Measurements from ENCODE around the gene ALDH3A2. TPM values are rescaled to one million over a fixed set of nuclear protein-coding genes. Genes with fewer than 3 reads are reported as not detected.
"Not testable (repeated sequence)": the region's sequence is repeated elsewhere in the genome, so short reads cannot be mapped to it uniquely, and the experiment has no call there.

The ALDH3A2 gene
- total RNA-seq, 1 donor from 2014 or later: 38.1 TPM

GRCh38 chr17:19672009-19672750 is 23.6 kb downstream of the ALDH3A2 start:
- intact Hi-C loops (cut with micrococcal nuclease): no loop called here
- peaks cover 7% of the 10 kb centered on the region for H3K36me3 Mint-ChIP-seq (ENCODE audit: low read depth)
- no peaks in the 10 kb centered on the region for H3K4me1 Mint-ChIP-seq (ENCODE audit: low read depth)
- H3K27ac Mint-ChIP-seq: no peak overlapping the region
- no peak overlapping the region for H3K4me3 Mint-ChIP-seq
- H3K9me3 Mint-ChIP-seq: no peaks in the 10 kb centered on the region
- DNase-seq (ENCODE audit: low spot score): no peak
- no peaks in the 10 kb centered on the region for H3K27me3 Mint-ChIP-seq (ENCODE audit: insufficient read depth)

DNA sequence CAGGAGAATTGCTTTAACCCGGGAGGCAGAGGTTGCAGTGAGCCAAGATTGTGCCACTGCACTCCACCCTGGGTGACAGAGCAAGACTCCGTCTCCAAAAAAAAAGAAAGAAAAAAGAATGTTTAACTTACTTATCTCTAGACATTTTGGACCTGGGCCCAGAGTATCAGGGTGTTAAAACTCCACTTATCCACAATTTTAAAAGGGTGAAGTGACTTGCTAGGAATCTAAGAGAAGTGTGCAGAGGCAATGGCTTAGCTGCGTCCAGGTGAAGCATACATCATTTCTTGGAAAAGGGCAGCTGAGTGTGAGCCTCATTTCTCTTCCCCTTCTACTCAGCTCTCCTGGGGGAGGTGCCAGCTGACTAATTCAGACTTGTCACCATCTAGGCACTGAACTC is 25.1 kb downstream of the ALDH3A2 start:
- Mint-ChIP-seq H3K4me1 (ENCODE audit: low read depth) (no peaks in the 10 kb centered on the region), H3K9me3 (no peaks in the 10 kb centered on the region), H3K27me3 (ENCODE audit: insufficient read depth) (no peaks in the 10 kb centered on the region)

GRCh38 chr17:19676896-19677295 is 28.3 kb downstream of the ALDH3A2 start:
- Mint-ChIP-seq H3K27ac (no peak overlapping the region), H3K4me1 (ENCODE audit: low read depth) (no peaks in the 10 kb centered on the region), H3K36me3 (ENCODE audit: low read depth) (peaks cover 7% of the 10 kb centered on the region), H3K4me3 (no peak overlapping the region), H3K27me3 (ENCODE audit: insufficient read depth) (no peaks in the 10 kb centered on the region), H3K9me3 (no peaks in the 10 kb centered on the region)
- intact Hi-C loops (cut with micrococcal nuclease): no loop called here
- DNase-seq (ENCODE audit: low spot score): no peak

More for the DNA sequence above, 25.1 kb downstream of the ALDH3A2 start:
- no peak for DNase-seq (ENCODE audit: low spot score)
- H3K4me3 Mint-ChIP-seq: no peak overlapping the region
- H3K27ac Mint-ChIP-seq: no peak overlapping the region
- peaks cover 7% of the 10 kb centered on the region for H3K36me3 Mint-ChIP-seq (ENCODE audit: low read depth)
- intact Hi-C loops (cut with micrococcal nuclease): no loop called here

DNA sequence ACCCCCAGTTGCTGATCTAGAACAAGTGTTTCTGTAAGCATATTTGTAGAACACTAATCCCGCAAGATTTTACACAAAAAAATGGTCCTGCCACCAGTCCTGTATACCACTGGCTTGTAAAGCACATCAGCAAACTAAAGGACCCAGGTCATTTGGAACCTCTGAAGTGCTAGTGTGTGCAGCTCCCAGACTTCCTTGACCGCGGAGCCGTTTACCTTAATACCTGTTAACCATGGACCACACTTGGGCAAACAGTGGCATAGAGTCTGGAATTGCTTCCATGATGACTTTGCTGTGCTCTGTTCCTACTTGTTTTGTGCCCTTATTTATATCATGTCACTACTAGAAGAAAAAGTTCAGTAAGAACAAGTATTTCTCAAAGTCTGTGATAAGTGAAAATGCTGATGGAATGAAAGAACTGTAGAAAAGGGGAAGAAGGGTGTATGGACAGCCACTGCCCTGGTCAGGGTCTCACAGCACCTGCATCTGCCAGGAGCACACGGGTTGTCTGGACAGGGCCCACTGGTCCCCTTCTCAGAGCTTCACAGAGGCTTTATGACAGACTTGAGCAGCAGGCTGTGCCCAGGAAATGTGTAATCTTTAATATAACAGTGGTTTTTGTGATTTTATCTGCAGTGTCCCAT is 29.3 kb downstream of the ALDH3A2 start:
- no peaks in the 10 kb centered on the region for H3K9me3 Mint-ChIP-seq
- no peaks in the 10 kb centered on the region for H3K4me1 Mint-ChIP-seq (ENCODE audit: low read depth)
- intact Hi-C loops (cut with micrococcal nuclease): no loop called here
- no peaks in the 10 kb centered on the region for H3K27me3 Mint-ChIP-seq (ENCODE audit: insufficient read depth)
- H3K36me3 Mint-ChIP-seq (ENCODE audit: low read depth): peaks cover 2% of the 10 kb centered on the region
- no peak overlapping the region for H3K4me3 Mint-ChIP-seq
- no peak for DNase-seq (ENCODE audit: low spot score)
- H3K27ac Mint-ChIP-seq: no peak overlapping the region

DNA sequence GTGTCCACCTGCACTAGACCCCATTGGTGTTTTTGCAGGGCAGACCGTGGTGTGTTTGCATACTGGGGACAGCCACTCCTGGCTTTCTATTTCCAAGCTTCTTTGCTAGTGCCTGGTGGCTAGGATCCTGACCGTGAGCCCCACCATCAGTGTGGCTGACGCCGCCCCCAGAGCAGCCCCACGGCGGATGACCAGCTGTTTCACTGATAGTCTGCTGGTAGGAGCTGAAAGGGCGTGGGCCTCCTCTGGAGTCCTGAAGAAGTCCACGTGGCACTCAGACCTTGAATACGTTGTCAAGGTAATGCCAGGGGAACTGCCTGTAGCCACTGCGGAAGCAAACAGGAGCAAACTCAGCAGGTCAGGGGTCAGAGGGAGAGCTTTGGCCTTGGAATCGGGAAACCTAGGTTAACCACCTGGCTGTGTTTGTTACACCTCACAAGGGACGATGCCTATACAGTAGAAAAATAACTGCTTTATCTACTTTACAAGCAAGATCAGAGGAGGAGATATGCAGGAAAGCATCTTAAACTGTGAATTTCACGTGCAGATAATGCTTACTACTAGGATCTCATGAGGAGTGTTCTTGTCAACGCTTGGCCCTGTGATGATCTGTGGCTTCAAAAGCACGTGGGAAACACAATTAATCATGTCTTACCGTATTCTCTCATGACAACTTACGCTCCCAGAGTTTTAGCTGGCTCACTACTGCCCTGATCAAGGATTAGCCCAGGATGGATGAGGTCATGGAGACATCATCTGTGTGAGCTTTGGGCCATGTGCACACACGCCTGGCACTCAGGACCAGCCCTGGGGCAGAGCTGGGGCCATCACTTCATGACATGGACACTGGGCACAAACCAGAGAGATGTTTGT is 30.3 kb downstream of the ALDH3A2 start:
- H3K36me3 Mint-ChIP-seq (ENCODE audit: low read depth): peaks cover 2% of the 10 kb centered on the region
- no peak overlapping the region for H3K4me3 Mint-ChIP-seq
- DNase-seq (ENCODE audit: low spot score): no peak
- no peaks in the 10 kb centered on the region for H3K4me1 Mint-ChIP-seq (ENCODE audit: low read depth)
- intact Hi-C loops (cut with micrococcal nuclease): no loop called here
- H3K9me3 Mint-ChIP-seq: no peaks in the 10 kb centered on the region
- H3K27ac Mint-ChIP-seq: no peak overlapping the region
- no peaks in the 10 kb centered on the region for H3K27me3 Mint-ChIP-seq (ENCODE audit: insufficient read depth)

DNA sequence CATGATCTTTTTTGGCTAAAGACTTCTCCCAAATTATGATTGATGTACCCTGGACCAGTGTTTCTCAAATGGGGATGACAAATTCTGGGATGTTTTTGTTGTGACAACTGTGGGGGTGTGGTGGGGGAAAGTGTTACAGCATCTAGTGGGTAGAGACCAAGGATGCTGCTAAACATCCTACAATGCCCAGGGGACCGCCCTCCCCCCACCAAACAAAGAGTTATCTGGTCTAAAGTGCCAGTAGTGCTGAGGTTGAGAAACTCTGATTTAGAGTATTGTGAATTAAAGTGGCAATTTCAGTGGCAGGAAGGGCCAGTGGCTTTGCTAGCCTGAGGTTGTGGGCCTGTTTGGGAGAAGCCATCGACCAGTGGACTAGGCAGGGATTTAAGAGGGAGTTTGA is 34.6 kb downstream of the ALDH3A2 start:
- no peak overlapping the region for H3K4me3 Mint-ChIP-seq

GRCh38 chr17:19684909-19685580 is 36.5 kb downstream of the ALDH3A2 start:
- DNase-seq (ENCODE audit: low spot score); H3K36me3 Mint-ChIP-seq (ENCODE audit: low read depth); H3K27ac Mint-ChIP-seq; H3K4me1 Mint-ChIP-seq (ENCODE audit: low read depth); intact Hi-C loops (cut with micrococcal nuclease); H3K9me3 Mint-ChIP-seq; H3K4me3 Mint-ChIP-seq; H3K27me3 Mint-ChIP-seq (ENCODE audit: insufficient read depth): not testable (repeated sequence)

More for the DNA sequence above, 34.6 kb downstream of the ALDH3A2 start:
- intact Hi-C loops (cut with micrococcal nuclease): no loop called here
- no peak for DNase-seq (ENCODE audit: low spot score)
- no peak overlapping the region for H3K27ac Mint-ChIP-seq
- H3K36me3 Mint-ChIP-seq (ENCODE audit: low read depth): no peaks in the 10 kb centered on the region
- H3K27me3 Mint-ChIP-seq (ENCODE audit: insufficient read depth): no peaks in the 10 kb centered on the region
- H3K4me1 Mint-ChIP-seq (ENCODE audit: low read depth): no peaks in the 10 kb centered on the region
- no peaks in the 10 kb centered on the region for H3K9me3 Mint-ChIP-seq

- H3K27ac Mint-ChIP-seq: no peak overlapping the region
Measured at GRCh38 chr17:19686400-19687090, 38.0 kb downstream of the ALDH3A2 start.

GRCh38 chr17:19702217-19702641 is 53.7 kb downstream of the ALDH3A2 start:
- H3K9me3 Mint-ChIP-seq: no peaks in the 10 kb centered on the region
- intact Hi-C loops (cut with micrococcal nuclease): no loop called here
- no peaks in the 10 kb centered on the region for H3K36me3 Mint-ChIP-seq (ENCODE audit: low read depth)
- H3K4me3 Mint-ChIP-seq: no peak overlapping the region
- DNase-seq (ENCODE audit: low spot score): no peak
- H3K4me1 Mint-ChIP-seq (ENCODE audit: low read depth): no peaks in the 10 kb centered on the region
- H3K27ac Mint-ChIP-seq: no peak overlapping the region
- H3K27me3 Mint-ChIP-seq (ENCODE audit: insufficient read depth): peaks cover 2% of the 10 kb centered on the region

More at GRCh38 chr17:19686400-19687090, 38.0 kb downstream of the ALDH3A2 start:
- intact Hi-C loops (cut with micrococcal nuclease): no loop called here
- H3K9me3 Mint-ChIP-seq: no peaks in the 10 kb centered on the region
- no peaks in the 10 kb centered on the region for H3K4me1 Mint-ChIP-seq (ENCODE audit: low read depth)
- no peaks in the 10 kb centered on the region for H3K36me3 Mint-ChIP-seq (ENCODE audit: low read depth)
- no peak for DNase-seq (ENCODE audit: low spot score)
- H3K27me3 Mint-ChIP-seq (ENCODE audit: insufficient read depth): no peaks in the 10 kb centered on the region
- no peak overlapping the region for H3K4me3 Mint-ChIP-seq

DNA sequence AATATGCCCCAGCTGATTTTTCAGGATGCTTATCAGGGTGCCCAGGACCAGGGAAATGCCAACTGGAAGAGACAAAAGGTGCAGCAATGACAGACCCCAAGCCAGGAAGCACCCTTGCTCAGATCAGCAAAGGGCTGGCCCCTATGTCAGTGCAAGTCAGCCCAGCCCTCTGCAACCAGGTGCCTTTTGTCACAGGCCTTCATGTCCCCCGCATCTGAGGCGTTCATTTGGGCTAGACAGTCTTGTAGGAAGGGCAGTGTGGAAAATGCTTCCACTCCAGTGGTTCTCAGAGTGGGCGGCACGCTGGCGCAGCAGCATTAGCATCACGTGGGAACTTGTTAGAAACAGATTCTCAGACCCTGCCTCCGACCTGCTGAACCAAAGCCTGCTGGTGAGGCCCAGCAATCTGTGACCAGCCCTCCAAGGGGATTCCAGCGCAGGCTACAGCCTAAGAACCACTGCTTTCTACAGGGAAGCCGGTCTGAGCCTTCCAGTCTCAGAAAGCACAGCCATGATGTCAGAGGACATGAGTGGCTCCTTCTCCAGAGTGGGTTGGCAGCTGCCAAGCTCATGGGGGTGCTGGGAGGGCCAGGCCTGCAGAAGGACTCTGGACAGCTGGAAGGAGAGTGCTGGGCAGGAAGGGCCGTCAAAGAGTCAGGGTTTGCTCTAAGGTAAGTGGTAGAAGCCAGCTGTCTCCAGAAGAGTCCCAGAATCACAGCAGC is 54.7 kb downstream of the ALDH3A2 start:
- H3K27ac Mint-ChIP-seq: no peak overlapping the region
- H3K36me3 Mint-ChIP-seq (ENCODE audit: low read depth): no peaks in the 10 kb centered on the region
- peaks cover 2% of the 10 kb centered on the region for H3K27me3 Mint-ChIP-seq (ENCODE audit: insufficient read depth)
- H3K9me3 Mint-ChIP-seq: no peaks in the 10 kb centered on the region
- no peaks in the 10 kb centered on the region for H3K4me1 Mint-ChIP-seq (ENCODE audit: low read depth)
- intact Hi-C loops (cut with micrococcal nuclease): no loop called here
- H3K4me3 Mint-ChIP-seq: no peak overlapping the region
- DNase-seq (ENCODE audit: low spot score): no peak

GRCh38 chr17:19703828-19704613 is 55.5 kb downstream of the ALDH3A2 start:
- Mint-ChIP-seq H3K9me3 (no peaks in the 10 kb centered on the region), H3K27me3 (ENCODE audit: insufficient read depth) (peaks cover 2% of the 10 kb centered on the region), H3K27ac (no peak overlapping the region), H3K4me3 (no peak overlapping the region), H3K36me3 (ENCODE audit: low read depth) (no peaks in the 10 kb centered on the region), H3K4me1 (ENCODE audit: low read depth) (no peaks in the 10 kb centered on the region)
- intact Hi-C loops (cut with micrococcal nuclease): no loop called here
- DNase-seq (ENCODE audit: low spot score): no peak

Data from activated T-helper 1 cell treated with anti-CD3 and anti-CD28 coated beads, Interleukin-12 subunit alpha, Interleukin-12 subunit beta, Interleukin-2, Interleukin-4 antibody, amounts not matched to agents 30 ng/mL and 10 ng/mL and 1 ng/mL, durations not matched to agents 14 hours and 24 hours and 36 hours (primary cell).